HG02571 (cell line): ENCODE results near the gene NF2.
"Not testable (repeated sequence)": the region's sequence is repeated elsewhere in the genome, so short reads cannot be mapped to it uniquely, and the experiment has no call there.

ENCODE experiments used
- ATAC-seq: cut with Tn5 transposase; IDR thresholded peaks from one replicate; pipeline ENCODE4 v1.9.1; 2021; ENCODE audit warnings: mild to moderate bottlenecking, moderate library complexity; ENCODE audit not compliant: unreplicated experiment

The NF2 gene

DNA sequence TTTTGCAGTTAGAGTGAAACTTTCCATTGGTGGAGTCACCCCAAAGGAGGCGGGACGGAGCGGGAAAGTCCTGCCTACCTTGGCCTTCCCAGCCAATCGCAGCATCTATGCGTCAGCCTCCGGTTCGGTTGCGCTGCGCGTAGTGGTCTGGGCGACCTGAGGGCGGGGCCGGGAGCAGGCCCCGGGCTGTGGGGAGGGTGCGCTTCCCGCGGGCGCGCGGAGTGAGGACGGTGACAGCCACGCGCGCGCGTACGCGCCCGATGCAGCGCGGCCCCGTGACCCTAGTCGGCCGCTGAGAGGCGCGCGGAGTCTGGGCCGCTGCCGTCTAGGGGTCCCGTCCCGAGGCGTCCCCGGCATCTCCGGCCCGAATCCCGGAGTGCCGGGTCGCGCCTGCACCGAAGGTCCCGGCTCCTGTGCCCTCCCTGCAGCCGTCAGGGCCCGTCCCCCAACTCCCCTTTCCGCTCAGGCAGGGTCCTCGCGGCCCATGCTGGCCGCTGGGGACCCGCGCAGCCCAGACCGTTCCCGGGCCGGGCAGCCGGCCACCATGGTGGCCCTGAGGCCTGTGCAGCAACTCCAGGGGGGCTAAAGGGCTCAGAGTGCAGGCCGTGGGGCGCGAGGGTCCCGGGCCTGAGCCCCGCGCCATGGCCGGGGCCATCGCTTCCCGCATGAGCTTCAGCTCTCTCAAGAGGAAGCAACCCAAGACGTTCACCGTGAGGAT is at the start of gene NF2:
Gene NF2 (plus strand): TSS at position 276 of the 718 bp plus-strand sequence. CDS start 366 bp downstream, at position 642.
- peak; percentile 92 for ATAC-seq

DNA sequence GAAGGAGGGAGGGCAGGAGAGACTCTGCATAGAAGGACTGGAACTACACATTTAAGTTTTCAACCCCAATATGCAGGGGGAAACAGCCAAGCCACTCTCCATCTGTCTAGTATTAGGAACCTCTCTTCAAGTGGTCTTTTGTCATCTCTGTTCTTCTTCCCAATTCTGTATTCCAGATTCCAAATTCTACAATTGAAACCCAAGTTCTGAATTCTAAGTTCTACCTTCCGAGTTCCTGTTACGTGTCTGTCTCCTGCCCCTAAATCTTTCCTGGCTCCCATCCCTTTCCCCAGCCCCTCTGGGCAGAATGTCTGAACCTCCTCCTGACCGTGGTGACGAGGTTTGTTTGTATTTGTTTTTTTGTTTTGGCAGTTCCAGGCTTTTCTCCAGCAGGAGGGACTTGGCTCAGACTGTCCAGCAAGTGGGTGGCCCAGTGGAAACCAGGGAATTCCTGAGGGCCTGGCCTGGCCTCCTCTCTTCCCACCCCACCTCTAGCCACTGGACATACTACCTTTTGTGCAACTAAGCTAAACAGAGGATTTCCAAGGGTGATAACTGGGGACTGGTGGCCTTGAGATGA is 48.3 kb upstream of the NF2 start:
- ATAC-seq, result no peak

DNA sequence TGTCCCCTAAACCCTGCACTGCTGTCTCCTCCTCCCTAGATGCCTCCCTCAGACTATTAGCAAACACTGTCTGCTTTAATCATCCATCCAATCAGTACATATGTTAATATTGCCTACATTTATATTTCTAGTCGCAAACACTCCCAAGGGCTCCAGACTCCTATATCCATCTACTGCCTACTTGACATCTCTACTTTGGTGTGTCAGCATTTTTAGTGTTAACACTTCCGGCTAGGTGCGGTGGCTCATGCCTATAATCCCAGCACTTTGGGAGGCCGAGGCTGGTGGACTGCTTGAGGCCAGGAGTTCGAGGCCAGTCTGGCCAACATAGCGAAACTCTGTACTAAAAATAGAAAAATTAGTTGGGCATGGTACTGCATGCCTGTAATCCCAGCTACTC is 44.4 kb upstream of the NF2 start:
- no peak for ATAC-seq

DNA sequence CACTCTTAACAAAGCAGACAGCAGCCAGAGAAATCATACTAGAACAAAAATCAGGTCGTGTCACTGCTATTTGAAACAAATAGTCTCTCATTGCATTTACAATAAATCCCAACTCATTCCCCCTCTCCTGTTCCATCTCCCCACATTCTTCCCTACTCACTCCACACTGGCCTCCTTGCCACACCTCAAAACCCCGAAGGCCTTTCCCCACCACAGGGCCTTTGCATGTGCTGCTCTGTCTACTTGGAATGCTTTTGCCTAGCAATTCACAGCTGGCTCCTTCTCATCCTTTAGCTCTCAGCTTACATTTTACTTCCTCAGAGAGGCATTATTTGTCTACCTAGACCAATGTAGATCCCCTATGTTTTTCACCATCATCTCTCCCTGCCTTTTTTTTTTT is 43.6 kb upstream of the NF2 start:
- no peak for ATAC-seq

DNA sequence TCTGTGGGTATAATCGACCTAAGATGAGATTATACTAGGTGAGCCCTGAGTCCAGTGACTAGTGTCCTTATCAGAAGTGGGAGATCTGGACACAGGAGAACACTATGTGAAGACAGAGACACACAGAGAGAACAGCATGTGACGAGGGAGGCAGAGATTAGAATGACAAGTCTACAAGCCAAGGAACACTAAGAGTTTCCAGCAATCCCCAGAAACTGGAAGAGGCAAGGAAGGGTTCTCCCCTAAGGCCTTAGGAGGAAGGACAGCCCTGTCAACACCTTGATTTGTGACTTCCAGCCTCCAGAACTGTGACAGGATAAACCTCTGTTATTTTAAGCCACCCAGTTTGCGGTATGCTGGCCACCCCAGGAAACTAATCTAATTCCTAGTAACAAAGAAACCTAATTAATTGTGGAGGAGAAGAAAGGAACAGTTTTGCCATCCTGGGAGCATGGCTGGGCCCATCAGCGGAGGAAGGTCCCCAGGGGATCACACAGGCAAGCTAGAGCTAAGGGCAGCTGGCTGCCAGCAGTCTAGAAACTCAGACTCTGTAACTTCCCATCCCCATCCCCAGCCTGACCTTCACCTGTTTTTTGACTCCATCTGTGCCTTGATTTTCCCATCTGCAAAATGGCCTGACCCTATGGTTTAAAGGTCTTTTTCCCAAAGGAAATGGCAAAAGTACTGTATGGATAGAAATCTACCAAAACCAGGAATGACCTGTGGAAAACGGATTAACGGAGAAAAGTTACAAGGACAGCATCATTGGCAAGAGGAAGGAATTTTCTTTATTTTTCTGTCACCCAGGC is 39.6 kb upstream of the NF2 start:
- ATAC-seq, result no peak

DNA sequence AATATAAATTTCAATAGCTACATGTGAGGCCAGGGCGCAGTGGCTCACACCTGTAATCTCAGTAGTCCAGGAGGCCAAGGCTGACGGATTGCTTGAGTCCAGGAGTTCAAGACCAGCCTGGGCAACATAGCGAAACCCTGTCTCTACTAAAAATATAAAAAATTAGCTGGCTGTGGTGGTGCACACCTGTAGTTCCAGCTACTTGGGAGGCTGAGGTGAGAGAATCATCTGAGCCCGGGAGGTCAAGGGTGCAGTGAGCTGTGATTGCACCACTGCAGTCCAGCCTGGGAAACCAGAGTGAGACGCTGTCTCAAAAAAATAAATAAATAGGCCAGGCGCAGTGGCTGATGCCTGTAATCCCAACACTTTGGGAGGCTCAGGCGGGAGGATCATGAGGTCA is 36.9 kb upstream of the NF2 start:
- not testable (repeated sequence) for ATAC-seq

DNA sequence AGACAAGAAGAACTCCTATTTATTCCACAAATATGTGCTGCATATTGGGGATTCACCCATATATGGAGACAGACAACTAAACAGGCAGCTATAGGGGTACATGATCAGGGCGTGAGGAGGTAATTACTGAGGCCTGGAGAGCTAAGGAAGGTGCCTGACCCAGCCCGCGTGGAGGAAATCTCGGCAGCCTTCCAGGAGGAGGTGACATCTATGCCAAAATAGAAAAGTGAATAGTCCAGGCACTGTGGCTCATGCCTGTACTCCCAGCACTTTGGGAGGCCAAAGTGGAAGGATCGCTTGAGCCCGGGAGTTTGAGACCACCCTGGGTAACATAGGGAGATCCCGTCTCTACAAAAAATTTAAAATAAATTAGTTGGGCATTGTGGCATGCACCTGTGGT is 36.1 kb upstream of the NF2 start:
- ATAC-seq, result no peak

DNA sequence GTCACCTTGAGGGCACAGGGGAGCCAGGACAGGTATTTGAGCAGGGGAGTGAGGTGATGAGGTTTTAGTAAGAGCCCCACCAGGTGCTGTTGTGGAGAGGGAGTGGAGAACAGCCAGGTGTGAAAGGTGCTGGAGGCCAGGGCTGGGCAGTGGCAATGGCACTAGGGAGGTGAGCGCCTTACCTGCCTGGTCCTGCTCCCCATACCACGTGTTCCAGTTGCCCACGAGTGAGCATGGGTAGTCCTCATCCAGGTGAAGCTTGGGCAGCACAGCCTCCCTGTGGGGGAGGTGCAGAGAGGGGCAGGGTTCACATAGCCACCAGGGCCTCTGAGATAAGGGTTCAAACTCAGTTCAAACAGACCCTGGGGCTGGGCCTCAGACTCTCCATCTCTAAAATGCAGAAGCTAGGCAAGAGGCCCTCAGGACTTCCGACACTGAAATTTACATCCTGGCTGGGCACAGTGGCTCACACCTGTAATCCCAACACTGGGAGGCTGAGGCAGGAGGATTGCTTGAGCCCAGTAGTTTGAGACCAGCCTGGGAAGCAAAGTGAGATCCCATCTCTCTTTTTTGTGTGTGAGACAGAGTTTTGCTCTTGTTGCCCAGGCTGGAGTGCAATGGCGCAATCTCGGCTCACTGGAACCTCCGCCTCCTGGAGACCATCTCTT is 34.3 kb upstream of the NF2 start:
- no peak for ATAC-seq

DNA sequence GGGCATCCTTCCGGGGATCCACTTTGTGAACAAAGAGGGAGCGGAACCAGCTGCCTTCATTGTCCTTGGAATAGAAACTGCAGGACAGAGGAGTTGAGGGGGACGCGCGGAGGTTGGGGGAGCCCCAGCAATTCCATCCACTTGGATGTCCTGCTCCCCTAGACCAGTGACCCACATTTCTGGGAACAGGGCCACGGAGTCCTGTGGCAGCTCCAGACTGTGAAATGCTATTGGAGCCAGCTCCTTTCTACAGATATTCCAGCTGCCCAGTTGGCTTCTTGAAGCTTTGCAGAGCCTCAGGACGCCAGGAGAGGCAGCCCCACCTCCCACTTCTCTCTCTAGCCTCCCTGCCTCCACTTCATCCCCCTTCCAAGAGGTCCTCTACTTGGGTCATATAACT is 33.0 kb upstream of the NF2 start:
- no peak for ATAC-seq

DNA sequence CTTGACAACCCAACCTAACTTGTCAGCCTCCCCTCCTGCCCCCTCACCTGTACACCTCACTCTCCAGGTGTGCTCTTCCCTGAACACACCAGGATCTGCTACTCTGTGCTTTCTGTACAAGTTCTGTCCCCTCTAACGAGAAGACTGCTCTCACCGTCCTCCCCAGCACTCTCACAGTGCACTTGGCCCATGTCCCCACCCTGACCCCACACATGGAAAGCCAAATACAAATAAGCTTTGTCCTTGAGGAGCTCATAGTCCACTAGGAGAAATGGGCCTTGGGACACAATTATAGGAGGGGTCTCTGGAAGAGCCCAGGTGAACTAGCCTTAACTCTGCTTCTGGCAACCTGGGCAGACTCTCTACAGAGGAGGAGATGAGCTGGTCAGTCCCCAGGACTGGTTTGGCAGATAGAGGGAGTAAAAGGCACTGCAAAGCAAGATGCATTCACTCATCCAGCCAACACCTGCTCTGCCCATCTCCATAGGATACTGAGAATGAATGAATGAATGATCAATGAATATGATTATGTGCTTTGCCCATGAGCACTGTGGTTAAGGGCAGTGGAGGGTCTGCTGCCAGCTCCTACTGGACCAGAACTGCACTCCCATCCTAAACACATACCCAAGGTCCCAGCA is 32.4 kb upstream of the NF2 start:
- ATAC-seq, result no peak

DNA sequence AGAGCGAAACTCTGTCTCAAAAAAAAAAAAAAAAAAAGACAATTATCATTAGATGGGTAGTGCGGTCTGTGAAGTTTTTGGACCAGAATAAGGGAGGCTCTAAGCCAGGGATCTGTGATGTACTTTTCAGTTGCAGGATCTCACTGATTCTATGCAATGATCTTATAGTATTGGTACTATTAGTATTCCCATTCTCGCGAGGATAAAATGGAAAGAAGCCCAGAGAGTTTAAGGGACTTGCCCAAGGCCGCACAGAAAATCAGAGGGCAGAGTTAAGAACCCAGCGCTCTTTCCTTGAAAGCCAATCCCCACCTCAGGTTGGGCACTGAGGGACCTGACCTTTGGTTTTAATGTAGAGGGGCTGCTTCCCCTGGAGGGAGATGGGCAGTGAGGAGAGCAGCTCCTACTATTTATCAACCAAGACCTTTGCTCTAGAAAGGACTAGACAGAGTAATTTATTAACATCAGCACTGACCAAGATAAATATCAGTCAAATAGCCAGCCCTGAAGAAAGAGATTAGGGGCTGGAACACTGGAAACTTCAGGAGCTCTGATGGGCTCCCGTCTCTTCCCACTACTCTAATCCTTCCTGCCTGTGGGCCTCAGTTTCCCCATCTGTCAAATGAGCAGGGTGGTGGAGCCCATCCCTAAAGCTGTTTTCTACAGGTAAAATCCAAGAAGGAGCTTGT is 28.5 kb upstream of the NF2 start:
- ATAC-seq, result no peak

DNA sequence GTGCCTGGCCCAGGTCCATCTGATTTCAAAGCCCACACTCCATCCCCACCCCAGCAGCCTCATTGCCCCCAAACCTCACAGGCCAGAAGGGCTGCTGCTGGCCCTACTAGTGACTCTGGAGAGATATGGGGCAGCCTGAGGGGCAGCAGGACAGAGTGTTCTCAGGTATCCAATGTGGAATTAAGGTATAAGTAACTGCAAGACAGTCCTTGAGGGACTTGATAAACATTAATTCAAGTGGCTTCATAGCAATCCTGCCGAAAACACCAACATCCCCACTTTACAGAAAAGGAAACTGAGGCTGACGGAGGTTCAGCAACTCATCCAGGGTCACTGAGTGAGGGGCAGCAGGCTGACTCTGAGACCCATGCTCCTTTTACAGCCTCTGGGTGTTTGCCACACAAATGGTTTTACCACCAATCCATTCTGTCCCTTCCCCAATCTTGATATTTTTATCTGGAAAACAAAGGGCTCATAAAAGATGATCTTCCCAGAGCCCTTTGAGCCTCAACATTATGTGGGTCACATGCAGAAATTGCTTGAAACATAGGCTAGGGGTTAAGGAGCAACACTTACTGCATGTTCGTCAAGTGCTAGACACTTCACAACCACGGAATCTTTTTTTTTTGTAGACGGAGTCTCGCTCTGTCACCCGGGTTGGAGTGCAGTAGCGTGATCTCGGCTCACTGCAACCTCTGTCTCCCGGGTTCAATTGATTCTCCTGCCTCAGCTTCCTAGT is 24.8 kb upstream of the NF2 start:
- no peak for ATAC-seq

DNA sequence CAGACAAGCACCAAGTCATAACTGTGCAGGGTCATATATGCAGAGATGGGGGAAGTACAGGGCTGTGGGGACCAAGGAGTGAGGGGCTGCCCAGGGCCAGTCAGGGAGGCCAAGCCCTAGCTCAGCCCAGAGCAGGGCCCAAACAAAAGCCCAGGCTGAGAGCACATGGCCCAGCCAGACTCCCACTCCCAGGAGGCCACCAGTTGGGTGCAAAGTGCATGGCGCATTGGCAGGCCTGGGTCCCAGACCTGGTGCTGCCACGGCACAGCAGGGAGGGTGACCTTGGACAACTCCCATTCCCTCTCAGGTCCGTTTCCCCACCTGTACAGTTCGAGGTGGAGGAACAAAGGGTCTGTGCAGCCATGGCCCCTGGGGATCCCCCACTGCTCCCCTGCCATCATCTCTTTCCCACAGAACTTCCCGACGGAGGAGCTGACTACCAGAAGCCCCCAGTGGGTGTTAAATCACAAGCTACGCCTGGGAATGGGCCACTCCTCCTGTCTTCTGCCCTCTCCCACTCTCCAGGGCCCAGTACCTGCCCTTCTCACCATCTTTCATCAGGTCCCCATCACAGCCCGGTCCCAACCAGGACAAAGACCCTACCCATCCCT is 23.1 kb upstream of the NF2 start:
- ATAC-seq, result peak; percentile 3

DNA sequence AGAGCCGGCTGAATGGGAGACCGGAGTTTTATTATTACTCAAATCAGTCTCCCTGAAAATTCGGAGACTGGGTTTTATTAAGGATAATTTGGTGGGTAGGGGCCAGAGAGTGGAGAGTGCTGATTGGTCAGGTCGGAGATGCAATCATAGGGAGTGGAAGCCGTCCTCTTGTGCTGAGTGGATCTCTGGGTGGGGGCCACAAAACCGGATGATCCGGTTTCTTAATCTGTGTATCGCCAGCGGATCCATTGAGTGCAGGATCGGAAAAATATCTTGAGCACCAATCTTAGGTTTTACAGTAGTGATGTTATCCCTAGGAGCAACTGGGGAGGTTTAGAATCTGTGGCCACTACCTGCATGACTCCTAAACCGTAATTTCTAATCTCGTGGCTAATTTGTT is 21.6 kb upstream of the NF2 start:
- ATAC-seq, result no peak

DNA sequence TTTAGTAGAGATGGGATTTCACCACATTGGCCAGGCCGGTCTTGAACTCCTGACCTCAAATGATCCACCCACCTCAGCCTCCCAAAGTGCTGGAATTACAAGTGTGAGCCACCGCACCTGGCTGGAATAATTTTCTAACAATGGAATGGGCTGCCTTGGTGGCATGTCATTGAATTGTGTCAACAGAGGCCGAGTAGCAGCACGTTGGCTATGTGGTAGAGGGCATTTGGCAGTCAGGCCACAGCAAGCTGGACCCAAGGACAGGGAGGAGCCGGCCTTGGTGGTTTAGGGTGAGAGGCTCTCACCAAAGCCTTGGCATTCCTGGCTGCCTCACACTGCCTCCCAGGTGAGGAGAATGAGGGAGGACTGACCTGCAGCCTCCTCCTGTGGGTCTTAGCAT is 18.5 kb upstream of the NF2 start:
- ATAC-seq, result no peak

DNA sequence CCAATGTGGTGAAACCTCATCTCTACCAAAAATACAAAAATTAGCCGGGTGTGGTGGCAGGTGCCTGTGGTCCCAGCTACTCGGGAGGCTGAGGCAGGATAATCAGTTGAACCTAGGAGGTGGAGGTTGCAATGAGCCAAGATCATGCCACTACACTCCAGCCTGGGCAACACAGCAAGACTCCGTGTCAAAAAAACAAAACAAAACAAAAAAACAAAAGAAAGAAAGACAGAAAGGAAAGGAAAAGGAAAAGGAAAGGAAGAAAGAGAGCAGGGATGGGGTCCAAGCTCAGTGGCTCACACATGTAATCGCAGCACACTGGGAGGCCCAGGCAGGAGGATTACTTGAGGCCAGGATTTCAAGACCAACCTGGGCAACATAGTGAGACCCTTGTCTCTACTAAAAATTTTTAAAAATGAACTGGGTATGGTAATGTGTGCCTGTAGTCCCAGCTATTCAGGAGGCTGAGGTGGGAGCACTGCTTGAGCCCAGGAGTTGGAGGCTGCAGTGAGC is 17.2 kb upstream of the NF2 start:
- not testable (repeated sequence) for ATAC-seq

DNA sequence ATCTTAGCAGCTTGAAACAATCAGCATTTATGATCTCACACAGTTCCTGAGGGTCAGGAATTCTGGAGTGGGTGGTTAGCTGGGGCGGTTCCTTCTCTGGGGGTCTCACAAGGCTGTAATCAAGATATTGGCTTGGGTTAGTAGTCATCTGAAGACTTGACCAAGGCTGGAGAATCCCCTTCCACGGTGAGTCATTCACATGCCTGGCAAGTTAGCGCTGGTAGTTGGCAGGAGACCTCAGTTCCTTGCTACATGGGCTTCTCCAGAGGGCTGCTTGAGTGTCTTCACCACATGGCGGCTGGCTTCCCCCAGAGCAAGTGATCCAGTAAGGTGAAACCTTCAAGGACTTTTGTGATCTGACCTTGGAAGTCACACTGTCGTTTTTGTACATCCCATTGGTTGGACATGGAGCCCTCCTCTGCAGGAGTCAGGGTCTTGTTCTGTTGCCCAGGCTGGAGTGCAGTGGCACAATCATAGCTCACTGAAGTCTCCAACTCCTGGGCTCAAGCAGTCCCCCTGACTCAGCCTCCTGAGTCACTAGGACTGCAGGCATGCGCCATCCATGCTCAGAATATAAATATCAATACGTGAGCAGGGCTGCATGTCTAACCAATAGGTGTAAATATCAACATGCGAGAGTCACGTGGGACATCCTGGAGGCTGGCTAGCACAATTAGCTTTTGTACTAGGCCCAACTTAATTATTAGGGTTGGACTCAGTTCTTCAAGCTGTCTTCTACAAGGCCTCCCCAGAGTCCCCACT is 15.3 kb upstream of the NF2 start:
- no peak for ATAC-seq

DNA sequence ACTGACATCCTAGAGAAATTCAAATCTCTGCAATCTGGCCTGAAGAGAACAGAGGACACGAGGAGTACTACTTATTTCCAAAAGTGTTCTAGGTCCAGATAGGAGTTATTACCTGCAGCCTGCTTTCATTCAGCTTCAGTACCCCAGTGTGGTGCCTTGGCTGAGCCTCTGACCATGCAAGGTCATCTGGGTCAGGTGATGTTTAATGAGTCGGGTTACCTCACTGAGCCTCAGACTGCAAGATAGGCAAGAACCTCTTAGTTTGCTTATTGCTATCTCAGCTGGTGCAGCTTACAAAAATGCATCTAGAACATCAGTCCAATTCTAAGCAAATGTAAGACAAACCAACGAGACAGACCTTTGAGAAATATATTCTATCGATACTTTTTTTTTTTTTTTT is 9.5 kb upstream of the NF2 start:
- ATAC-seq, result no peak
